HAP-1 (cell line): ENCODE measurements around the gene DIP2C.
A peak's percentile ranks its signal among the peaks of the same experiment; 100 is the strongest.

Source experiments
- DNase-seq, 2 experiments: peaks; one replicate each; pipeline ENCODE4 v3.0.0-alpha.2; 2016 to 2020; ENCODE audit warnings: low spot score in 2 of 2
- H3K27me3 ChIP-seq: fragments of 250-450 bp; sonication (Bioruptor Pico); 2 replicates; pipeline ENCODE4 v1.5.1; 2020; ENCODE audit warnings: low read depth, mild to moderate bottlenecking, moderate library complexity
- H3K36me3 ChIP-seq: fragments of 250-450 bp; sonication (Bioruptor Pico); replicated peaks from 2 replicates; pipeline ENCODE4 v1.5.1; 2020; ENCODE audit warnings: mild to moderate bottlenecking
- H3K4me1 ChIP-seq: fragments of 250-450 bp; sonication (Bioruptor Pico); 2 replicates; pipeline ENCODE4 v1.5.1; 2020; ENCODE audit warnings: mild to moderate bottlenecking
- H3K4me3 ChIP-seq: fragments of 250-450 bp; sonication (Bioruptor Pico); 2 replicates; pipeline ENCODE4 v1.5.1; 2020; ENCODE audit warnings: mild to moderate bottlenecking, moderate library complexity
- H3K9me3 ChIP-seq: fragments of 250-450 bp; sonication (Bioruptor Pico); 2 replicates; pipeline ENCODE4 v1.5.1; 2020; ENCODE audit warnings: mild to moderate bottlenecking, moderate library complexity
- in situ Hi-C: fragments of 300-500 bp; cut with MboI; formaldehyde crosslinking; loops from 3 replicates; pipeline ENCODE4 v1.14.3; 2020; ENCODE audit warnings: low sequenced_read_pairs, inconsistent platforms, mixed read lengths

DIP2C gene

DNA sequence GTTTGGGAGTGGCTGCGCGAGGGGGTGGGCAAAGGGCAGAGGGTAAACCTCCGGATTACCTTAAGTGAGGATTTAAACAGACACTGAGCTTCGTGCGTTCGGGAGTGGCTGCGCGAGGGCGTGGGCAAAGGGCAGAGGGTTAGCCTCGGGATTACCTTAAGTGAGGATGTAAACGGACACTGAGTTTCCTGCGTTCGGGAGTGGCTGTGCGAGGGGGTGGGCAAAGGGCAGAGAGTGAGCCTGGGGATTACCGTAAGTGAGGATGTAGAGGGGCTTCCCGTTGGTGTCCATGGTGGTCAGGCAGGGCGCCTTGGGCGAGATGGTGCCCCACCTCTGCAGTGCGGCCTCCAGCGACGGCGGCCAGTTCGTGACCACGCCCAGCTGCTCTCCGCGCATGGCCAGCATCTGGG lies 275.8 kb downstream of the DIP2C start:
- Histone ChIP-seq H3K27me3 (no peaks in the 10 kb centered on the region), H3K4me3 (no peak overlapping the region), H3K9me3 (no peaks in the 10 kb centered on the region), H3K4me1 (peaks cover 7% of the 10 kb centered on the region; the same call in 1 of the 2 replicates), H3K36me3 (no peaks in the 10 kb centered on the region; the same call in none of the 2 replicates)
- DNase-seq, result no peak
- in situ Hi-C loops, result no loop called here

- peaks cover 3% of the 10 kb centered on the region for H3K36me3 ChIP-seq
- DNase-seq, result no peak
- H3K4me1 ChIP-seq, result peaks cover 7% of the 10 kb centered on the region; the same call in 1 of the 2 replicates
- in situ Hi-C loops, result no loop called here
- no peaks in the 10 kb centered on the region for H3K9me3 ChIP-seq
- H3K4me3 ChIP-seq, result no peak overlapping the region
- H3K27me3 ChIP-seq, result no peaks in the 10 kb centered on the region
These were observed 277.4 kb downstream of the DIP2C start for GRCh38 chr10:412109-412508.

GRCh38 chr10:411603-412002 lies 277.9 kb downstream of the DIP2C start:
- peaks cover 3% of the 10 kb centered on the region for H3K36me3 ChIP-seq
- no peak for DNase-seq

DNA sequence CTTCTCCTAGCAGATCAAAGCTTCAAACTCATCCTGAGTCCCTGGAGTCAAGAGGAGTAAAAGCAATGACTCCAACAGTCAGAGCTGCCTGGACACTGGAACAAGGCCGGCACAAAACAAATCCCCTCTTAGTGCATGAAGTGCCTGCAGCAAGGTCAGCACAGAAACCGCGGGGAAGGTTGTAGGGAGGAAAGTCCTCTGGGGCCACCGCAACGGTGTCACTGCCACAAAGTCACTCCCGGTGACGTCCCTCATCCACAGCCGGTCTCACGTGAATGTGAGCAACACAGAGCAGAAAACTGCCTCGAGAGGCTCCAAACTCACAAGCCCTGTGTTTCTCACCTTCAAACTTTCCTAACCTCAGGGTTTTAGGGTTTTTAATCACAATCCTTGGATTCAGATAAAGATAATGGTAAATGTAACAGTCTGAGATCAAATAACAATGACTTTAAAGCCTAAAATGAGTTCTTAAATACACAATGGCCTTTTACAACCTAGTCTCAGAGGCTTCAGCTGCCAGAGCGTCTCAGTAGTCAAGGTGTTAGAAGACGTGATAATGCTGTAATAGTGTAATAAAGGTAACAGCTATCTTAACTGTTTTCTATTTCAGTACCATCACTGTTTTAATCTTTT lies 279.9 kb downstream of the DIP2C start:
- Histone ChIP-seq H3K4me1 (peaks cover 7% of the 10 kb centered on the region; the same call in 1 of the 2 replicates), H3K36me3 (peaks cover 3% of the 10 kb centered on the region), H3K27me3 (no peaks in the 10 kb centered on the region), H3K9me3 (no peaks in the 10 kb centered on the region), H3K4me3 (no peak overlapping the region)
- DNase-seq, result peak in 1 of 2 experiments; percentile 8
- in situ Hi-C loops, result no loop called here

More at GRCh38 chr10:411603-412002, 277.9 kb downstream of the DIP2C start:
- Histone ChIP-seq H3K4me3 (no peak overlapping the region), H3K9me3 (no peaks in the 10 kb centered on the region), H3K27me3 (no peaks in the 10 kb centered on the region), H3K4me1 (peaks cover 7% of the 10 kb centered on the region; the same call in 1 of the 2 replicates)
- in situ Hi-C loops, result no loop called here

DNA sequence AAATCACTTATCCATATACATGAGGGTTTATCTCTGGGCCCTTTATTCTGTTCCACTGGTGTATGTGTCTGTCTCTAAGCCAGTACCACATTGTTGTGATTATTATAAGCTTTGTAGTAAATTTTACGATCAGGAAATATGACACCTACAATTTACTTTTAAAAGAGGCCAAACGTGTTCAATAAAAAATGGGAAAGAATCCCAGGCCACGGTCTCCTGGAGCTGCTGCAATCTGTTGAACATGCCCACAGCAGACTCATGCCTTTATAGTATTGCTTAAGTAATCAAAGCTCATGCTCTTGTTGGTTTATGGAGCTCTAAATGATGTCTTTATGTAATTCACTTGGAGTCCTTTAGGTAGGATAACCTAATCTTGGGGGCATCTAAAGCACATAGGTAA lies 281.2 kb downstream of the DIP2C start:
- H3K36me3 ChIP-seq, result peaks cover 3% of the 10 kb centered on the region
- DNase-seq, result peak in 1 of 2 experiments; percentile 12
- no peaks in the 10 kb centered on the region for H3K9me3 ChIP-seq
- H3K4me1 ChIP-seq, result peaks cover 7% of the 10 kb centered on the region; the same call in 1 of the 2 replicates
- in situ Hi-C loops, result no loop called here
- no peaks in the 10 kb centered on the region for H3K27me3 ChIP-seq
- H3K4me3 ChIP-seq, result no peak overlapping the region

GRCh38 chr10:406976-407375 lies 282.5 kb downstream of the DIP2C start:
- H3K36me3 ChIP-seq, result peaks cover 3% of the 10 kb centered on the region
- in situ Hi-C loops, result no loop called here
- H3K9me3 ChIP-seq, result no peaks in the 10 kb centered on the region
- peaks cover 7% of the 10 kb centered on the region; the same call in 1 of the 2 replicates for H3K4me1 ChIP-seq
- no peaks in the 10 kb centered on the region for H3K27me3 ChIP-seq
- DNase-seq, result no peak
- H3K4me3 ChIP-seq, result no peak overlapping the region

- Histone ChIP-seq H3K4me1 (peaks cover 7% of the 10 kb centered on the region; the same call in 1 of the 2 replicates), H3K27me3 (no peaks in the 10 kb centered on the region), H3K4me3 (no peak overlapping the region), H3K9me3 (no peaks in the 10 kb centered on the region), H3K36me3 (peaks cover 3% of the 10 kb centered on the region)
- no peak for DNase-seq
- in situ Hi-C loops, result no loop called here
These were observed 283.8 kb downstream of the DIP2C start for GRCh38 chr10:405648-406047.

GRCh38 chr10:404991-405390 lies 284.5 kb downstream of the DIP2C start:
- in situ Hi-C loops, result no loop called here
- H3K36me3 ChIP-seq, result peaks cover 3% of the 10 kb centered on the region

GRCh38 chr10:404346-404745 lies 285.1 kb downstream of the DIP2C start:
- Histone ChIP-seq H3K4me3 (no peak overlapping the region), H3K4me1 (peaks cover 1% of the 10 kb centered on the region; the same call in 1 of the 2 replicates), H3K9me3 (no peaks in the 10 kb centered on the region), H3K36me3 (peaks cover 3% of the 10 kb centered on the region; the same call in 1 of the 2 replicates), H3K27me3 (no peaks in the 10 kb centered on the region)
- DNase-seq, result no peak
- in situ Hi-C loops, result no loop called here

More at GRCh38 chr10:404991-405390, 284.5 kb downstream of the DIP2C start:
- no peak for DNase-seq
- no peak overlapping the region for H3K4me3 ChIP-seq
- H3K4me1 ChIP-seq, result peaks cover 6% of the 10 kb centered on the region; the same call in 1 of the 2 replicates
- H3K27me3 ChIP-seq, result no peaks in the 10 kb centered on the region
- H3K9me3 ChIP-seq, result no peaks in the 10 kb centered on the region

DNA sequence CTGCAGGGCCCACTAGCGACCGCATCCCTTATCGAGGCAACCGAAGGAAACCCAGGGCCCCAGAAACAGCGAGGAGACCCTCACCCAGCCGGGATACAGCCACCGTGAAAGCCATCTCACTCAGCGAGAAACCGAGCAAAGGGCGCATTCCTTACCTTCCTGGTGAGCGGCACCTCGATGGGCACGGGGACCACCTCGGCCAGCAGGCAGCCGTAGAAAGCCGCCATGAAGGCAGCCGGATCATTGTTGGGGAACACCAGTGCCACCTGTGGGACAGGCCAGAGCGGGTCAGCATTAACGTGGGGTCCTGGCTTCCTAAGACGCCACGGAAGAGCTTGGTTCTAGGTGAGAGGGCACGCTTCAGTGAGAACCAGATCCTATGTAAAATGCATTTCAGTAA lies 290.5 kb downstream of the DIP2C start:
- Histone ChIP-seq H3K4me1 (no peaks in the 10 kb centered on the region), H3K27me3 (no peaks in the 10 kb centered on the region), H3K4me3 (no peak overlapping the region), H3K9me3 (no peaks in the 10 kb centered on the region), H3K36me3 (no peaks in the 10 kb centered on the region)
- in situ Hi-C loops, result no loop called here
- DNase-seq, result no peak

DNA sequence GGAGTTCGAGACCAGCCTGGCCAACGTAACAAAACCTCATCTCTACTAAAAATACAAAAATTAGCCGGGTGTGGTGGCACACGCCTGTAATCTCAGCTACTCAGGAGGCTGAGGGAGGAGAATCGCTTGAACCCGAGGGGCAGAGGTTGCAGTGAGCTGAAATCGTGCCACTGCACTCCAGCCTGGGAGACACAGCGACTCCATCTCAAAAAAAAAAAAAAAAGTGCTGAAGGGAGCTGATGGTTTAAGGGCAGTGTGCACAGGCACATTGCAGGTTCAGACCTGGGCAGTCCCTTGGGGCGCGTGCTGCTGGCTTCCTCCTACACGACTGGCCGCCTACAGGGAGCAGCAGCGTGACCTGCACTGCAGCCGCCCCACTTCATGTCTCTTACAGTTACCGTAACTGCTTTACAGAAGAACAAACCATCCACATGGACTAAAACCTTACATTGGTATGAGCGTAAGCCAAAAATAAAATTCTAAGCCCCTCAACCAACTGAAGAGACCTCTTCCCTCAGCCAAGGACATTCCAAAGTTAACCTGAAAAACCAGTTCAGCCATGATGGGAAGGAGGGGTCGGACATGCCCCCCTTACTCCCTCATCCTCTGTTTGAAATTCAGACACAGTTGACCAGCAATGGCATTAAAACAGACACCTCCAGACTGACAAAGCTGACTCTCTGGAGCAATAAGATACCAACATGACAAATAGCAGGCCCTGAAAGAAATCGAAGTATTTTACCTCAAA lies 292.0 kb downstream of the DIP2C start:
- Histone ChIP-seq H3K9me3 (no peaks in the 10 kb centered on the region), H3K4me1 (no peaks in the 10 kb centered on the region), H3K36me3 (no peaks in the 10 kb centered on the region), H3K27me3 (no peaks in the 10 kb centered on the region), H3K4me3 (no peak overlapping the region)
- DNase-seq, result no peak
- in situ Hi-C loops, result no loop called here

GRCh38 chr10:396535-397220 lies 292.8 kb downstream of the DIP2C start:
- DNase-seq, result no peak
- in situ Hi-C loops, result no loop called here
- no peaks in the 10 kb centered on the region for H3K4me1 ChIP-seq

GRCh38 chr10:396107-396506 lies 293.4 kb downstream of the DIP2C start:
- no peak for DNase-seq
- Histone ChIP-seq H3K27me3 (no peaks in the 10 kb centered on the region), H3K4me1 (no peaks in the 10 kb centered on the region), H3K4me3 (no peak overlapping the region), H3K9me3 (no peaks in the 10 kb centered on the region), H3K36me3 (no peaks in the 10 kb centered on the region)
- in situ Hi-C loops, result no loop called here

More at GRCh38 chr10:396535-397220, 292.8 kb downstream of the DIP2C start:
- no peaks in the 10 kb centered on the region for H3K9me3 ChIP-seq
- H3K36me3 ChIP-seq, result no peaks in the 10 kb centered on the region
- H3K27me3 ChIP-seq, result no peaks in the 10 kb centered on the region
- H3K4me3 ChIP-seq, result no peak overlapping the region

- Histone ChIP-seq H3K27me3 (no peaks in the 10 kb centered on the region), H3K4me3 (no peak overlapping the region), H3K4me1 (no peaks in the 10 kb centered on the region), H3K9me3 (no peaks in the 10 kb centered on the region), H3K36me3 (no peaks in the 10 kb centered on the region)
- DNase-seq, result no peak
- in situ Hi-C loops, result no loop called here
These were observed 293.8 kb downstream of the DIP2C start for GRCh38 chr10:395665-396064.
